CD4-positive, alpha-beta T cell treated with Interleukin-21 for 1 hour (primary cell): ENCODE results near the gene RNF186.
"Not testable (repeated sequence)": the region's sequence is repeated elsewhere in the genome, so short reads cannot be mapped to it uniquely, and the experiment has no call there.

Experiments used
- DNase-seq: peaks from one replicate; pipeline ENCODE4 v3.0.0-alpha.2; 2020

Gene RNF186

DNA sequence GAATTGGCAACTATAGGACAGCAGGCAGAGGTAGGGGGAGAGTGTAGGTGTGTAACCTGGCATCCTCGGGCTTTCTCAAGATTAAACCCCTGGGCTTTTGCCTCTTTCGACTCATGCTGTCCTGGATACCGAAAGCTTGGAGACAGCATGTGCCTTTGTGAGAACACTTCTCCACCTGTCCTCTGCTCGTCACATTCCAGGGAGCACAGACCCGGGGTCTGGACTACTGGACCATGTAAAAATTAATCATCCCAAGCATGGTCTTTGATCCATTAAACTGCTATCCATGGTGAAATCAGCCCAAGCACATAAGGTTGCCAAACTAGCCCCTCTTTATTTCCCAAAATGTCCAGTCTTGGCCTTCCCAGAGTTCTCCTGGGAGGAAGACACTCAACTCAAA is 9.0 kb upstream of the RNF186 start:
- DNase-seq = no peak

- DNase-seq = no peak
These were observed 4.6 kb upstream of the RNF186 start for GRCh38 chr1:19819701-19820100.

DNA sequence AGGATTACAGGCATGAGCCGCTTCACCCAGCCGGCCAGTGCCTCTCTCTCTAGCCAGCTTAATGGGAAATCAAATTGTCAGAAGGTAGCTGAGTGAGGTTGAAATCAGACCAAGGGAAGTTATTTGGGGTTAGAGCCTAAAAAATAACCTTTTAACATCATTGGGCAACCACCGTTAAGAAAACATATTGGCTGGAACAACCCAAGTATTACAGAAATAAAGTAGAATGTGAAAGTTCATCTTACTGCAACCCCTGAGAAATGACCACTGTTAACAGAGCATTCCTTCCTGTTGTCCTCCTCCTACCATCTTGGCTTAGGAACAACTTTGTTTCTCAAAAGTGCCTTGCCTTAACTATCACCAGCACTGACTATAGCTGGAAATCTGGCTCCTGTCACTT is 3.2 kb upstream of the RNF186 start:
- no peak for DNase-seq

- DNase-seq = no peak
These were observed 2.1 kb upstream of the RNF186 start for GRCh38 chr1:19817160-19817559.

DNA sequence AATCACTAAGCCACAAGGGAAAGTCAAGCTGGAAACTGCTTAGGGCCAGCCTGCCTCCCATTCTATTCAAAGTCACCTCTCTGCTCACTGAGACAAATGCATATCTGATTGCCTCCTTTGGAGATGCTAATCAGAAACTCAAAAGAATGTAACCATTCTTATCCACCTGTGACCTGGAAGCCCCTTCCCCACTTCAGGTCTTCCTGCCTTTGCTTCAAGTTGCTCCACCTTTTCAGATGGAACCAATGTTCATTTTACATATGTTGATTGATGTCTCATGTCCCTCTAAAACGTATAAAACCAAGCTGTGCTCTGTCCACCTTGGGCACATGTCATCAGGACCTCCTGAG is 1.6 kb upstream of the RNF186 start:
- not testable (repeated sequence) for DNase-seq

DNA sequence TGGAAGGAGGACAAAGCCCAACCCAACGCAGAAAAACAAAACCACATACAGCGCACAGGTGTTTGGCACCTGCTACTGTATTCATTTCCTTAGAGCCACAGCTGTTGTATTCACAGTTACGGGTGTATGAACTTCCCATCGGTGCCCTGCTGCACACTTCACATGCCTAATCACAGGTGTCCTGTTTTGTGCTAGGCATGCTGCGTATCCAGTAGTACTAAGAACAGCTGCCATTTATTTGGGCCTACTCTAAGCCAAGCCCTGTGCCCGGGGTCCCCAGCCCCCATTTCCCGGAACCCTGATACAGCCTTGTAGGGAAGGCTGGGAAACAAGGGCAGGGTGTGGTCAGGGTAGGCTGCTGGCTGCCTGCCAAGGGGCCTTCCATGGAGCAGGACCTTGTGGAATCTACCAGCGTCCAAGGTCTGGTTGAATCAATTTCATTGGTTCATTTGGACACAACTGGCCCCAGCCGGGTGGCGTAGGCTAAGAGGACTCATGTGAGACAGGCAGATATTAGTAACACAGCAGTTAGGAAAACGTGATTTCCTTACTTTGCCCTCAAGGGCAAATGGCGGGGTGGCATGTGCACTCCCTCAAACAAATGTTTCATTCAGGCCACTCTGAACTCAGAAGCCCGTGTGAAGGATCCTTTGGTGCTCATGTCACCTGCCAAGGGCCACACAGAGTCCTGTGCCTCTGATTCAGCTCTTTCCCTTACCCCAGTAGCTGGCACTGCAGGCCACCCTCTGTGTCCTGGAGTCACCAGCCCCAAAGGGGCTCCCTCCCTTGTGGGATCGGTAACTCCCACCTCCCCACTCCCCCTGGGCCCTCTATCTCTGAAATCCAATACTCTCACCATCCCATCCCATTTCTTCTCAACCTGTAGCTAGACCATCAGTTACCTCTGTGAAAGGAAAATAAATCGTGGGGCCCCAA is 986 bp upstream of the RNF186 start:
- no peak for DNase-seq

DNA sequence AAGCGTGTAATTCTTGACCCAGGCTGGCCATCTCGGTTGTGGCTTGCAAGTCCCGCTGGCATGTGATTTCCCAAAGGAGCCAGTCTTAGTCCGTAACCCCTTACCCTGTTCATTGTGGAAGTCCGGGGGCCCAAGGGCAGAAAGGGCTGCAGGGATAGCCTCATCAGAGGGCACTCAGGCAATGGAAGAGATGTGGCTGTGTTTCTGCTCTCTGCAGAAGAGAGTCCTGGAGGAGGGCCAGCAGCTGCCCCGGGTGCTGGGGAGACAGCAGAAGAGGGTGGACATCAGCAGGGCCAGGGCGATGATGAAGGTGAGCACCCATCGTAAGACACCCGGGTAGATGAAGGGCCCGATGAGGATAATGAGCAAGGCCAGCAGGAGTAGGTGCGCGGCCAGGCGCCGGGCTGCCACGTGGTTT is 830 bp downstream of the RNF186 start:
- no peak for DNase-seq

- no peak for DNase-seq
These were observed 1.5 kb downstream of the RNF186 start for GRCh38 chr1:19813643-19813960.

DNA sequence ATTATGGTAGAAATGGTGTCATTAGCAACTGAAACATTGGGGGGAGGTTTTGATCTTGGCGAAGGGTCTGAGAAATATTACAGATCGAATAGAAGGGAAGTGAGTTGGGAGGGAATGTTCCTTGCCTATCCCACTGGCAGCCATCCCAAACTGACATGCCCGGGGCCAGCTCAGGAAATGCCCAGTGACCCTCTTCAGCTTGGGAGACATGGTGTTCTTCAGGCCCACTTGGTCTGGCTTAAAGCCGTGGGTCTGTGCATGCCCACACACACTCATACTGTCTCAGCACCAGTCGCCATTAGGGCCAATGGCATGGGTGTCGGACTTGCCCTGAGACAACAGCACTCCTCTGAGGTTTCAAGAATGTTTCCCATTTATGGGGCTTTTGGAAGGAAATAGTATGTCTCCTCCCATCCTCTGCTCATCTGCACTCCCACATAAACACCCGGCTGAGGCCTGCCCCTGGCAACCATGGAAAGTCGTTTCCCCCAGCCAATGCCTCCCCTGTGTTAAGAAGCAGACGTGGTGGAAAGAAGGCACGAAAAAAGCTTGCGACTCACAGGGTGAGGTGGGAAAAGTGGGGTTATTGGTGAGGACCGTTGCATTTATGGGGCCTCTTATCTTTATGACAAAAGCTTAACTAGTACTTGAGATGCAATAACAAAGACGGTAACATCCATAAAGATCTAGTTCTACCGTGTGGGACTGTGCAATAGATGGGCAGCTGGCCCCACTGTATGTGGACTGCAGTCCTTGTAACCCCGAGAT is 2.0 kb downstream of the RNF186 start:
- DNase-seq = no peak

DNA sequence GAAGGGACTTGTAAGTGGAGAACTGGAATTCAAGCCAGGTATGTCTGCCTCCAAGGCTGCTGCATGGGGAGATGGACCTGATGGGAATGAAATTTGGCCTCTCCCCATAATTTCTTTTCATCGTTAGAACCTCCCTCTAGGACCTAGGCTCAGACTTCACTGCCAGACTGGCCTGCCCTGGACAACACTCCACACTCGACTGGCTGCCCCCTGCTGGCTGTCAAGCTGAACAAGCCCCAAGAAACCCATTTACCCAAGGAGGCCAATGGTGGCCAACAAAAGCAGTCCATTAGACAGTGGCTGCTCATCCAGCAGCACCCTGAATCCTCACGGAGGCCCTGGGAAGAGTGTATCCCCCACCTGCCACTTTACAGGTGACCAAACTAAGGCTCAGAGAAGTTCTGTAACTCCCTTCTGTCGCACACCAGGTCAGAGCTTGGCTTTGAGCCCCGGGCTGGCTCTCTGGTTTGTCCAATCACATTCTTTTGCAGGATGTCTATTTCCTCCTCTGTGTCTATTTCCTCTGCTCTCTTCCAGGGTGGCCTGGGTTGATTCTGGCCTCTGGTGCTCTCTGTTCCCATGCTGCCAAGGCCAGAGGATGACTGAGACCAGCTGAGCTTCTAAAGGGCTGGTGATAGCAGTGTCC is 3.8 kb downstream of the RNF186 start:
- DNase-seq = peak; percentile 54

DNA sequence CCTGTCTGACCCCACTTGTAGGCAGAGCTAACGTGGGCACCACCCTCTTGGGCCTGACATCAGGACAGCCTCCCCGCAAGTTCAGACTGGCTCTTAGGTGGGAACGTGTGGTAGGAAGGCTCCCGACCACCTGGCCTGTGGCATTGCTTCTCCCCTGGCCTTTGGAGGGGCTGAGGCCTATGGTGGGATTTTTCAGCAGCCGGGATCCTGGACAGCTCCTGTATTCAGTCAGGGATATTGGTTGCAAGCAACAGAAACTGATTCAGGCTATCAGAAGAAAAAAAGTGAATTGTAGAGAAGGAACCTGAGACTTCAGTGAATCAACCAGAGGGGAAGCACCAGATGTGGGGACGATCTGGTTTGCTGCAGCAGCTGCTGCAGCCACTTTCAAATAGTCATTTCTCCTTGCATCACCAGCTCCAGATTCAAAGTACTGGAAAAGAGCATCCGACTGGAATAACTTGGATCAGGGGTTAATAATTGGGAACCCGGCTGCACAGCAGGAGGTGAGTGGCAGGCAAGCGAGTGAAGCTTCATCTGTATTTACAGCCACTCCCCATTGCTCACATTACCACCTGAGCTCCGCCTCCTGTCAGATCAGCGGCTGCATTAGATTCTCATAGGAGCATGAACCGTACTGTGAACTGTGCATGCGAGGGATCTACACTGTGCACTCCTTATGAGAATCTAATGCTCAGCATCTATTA is 5.9 kb downstream of the RNF186 start:
- DNase-seq = no peak

DNA sequence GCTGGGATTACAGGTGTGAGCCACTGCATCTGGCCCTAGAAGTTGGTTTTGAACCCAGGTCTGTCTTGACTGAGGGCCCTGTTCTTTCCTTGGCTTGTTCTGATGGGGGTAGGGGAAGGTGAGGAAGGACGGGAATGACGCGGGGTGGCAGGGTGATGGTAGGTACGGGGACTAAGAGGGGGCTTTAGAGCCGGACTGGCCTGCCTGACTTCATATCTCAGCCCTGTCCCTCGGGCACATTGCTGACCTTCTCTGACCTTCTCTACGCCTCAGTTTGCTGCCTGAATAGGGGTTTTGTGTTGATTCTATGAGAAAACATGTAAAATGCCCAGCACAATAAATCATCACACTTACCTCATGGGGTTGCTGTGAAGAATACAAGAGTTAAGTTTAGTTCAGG is 6.7 kb downstream of the RNF186 start:
- DNase-seq = no peak

DNA sequence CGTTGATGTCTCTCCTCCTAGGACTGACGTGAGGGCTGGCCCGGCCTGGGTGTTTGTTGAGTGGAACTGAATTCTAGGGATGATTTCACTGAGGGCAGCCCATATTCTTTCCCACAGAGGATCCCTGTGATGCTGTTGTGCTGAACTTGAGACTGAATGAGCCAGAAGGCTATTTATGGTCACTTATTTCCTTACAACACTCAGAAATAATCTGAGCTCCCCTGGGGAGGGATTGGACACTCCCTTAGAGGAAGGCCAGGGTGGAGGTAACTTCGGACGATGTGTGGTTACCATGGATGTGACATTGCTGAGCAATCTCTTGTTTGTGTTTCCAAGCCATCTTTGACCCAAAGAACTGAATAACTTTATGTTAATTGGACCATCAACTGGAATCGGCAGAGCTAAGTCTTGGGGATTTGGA is 10.2 kb downstream of the RNF186 start:
- DNase-seq = no peak

DNA sequence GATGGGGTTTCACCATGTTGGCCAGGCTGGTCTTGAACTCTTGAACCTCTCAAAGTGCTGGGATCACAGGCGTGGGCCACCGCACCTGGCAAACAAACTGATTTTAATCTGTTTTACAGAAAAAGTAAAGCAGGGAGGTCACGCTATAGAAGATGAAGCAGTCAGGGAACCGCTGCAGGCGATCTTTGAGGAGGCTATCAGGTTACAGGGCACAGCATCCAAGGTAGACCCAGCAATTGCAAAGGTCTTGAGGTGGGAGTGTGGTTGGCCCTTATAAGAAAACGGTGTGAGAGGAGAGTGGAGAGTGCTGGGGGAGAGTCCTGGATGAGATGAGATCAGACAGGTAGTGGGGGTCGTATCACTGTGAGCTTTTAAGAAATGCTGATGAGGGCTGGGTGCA is 12.8 kb downstream of the RNF186 start:
- DNase-seq = no peak

DNA sequence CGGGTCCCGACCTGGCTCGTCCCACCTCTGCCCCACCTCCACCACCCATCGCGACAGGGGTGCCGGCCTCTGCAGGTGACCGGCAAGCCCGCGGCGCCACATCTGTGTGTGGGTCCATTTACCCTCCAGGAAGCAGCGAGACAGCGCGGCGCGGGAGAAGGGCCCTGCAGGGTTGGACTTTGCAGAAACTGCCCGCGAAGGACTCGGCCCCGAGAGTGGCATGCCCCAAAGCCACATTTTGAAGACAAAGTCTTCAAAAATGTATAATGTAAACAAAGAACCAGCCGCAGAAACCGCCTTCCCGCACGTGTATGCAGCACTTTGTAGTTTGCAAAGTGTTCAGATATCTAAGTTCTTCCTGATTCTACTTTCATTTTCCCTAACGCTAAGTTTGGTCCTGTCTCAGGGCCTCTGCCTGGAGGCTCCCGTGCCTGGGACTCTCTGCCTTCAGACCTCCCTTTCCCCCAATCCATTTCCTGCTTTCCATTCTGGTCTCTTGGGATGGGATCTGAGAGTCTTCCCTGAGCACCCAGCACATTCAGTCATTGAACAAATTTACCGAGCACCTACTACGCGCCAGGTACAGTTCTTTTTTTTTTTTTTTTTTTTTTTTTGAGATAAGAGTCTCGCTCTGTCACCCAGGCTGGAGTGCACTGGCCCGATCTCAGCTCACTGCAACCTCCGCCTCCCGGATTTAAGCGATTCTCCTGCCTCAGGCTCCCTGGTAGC is 14.8 kb downstream of the RNF186 start:
- peak; percentile 43 for DNase-seq

GRCh38 chr1:19799230-19800075 is 15.6 kb downstream of the RNF186 start, which contains the start of gene TMCO4:
Gene TMCO4 (minus strand): TSS chr1:19799916. CDS start chr1:19780758, 19,158 bp downstream.
- peak; percentile 54 for DNase-seq

DNA sequence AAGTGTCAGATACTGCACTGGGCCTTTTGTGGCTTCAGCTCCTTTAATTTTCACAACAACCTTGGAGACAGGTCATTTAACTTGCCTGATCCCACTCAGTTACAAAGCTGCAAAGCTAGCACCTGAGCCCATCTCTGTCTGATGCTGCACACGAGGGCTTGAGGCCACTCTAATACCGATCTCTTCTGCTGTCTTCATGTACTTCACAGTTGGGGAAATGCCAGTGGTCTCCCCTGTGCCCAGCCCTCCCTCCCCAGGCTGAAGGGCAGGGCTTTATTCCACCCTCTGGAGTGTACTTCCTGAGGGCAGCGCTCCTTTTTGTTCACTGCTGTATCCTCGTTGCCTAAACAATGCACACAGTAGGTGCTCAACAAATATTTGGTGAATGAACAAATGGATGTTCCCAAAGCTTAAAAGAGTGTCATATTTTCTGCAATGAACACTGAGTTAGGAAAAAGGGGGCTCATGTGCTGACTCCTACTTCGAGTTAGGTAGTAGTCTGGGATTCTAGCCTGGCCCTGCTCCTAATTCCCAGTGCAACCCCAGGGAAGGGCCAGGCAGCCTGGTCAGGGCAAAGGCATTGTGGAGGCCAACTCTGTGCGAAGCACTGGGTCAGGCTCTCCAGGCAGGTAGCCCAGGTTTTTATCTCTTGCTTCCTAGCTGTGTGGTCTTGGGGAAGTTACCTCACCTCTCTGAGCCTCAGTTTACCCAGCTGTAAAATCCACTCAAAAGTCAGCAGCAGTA is 16.4 kb downstream of the RNF186 start:
- no peak for DNase-seq

DNA sequence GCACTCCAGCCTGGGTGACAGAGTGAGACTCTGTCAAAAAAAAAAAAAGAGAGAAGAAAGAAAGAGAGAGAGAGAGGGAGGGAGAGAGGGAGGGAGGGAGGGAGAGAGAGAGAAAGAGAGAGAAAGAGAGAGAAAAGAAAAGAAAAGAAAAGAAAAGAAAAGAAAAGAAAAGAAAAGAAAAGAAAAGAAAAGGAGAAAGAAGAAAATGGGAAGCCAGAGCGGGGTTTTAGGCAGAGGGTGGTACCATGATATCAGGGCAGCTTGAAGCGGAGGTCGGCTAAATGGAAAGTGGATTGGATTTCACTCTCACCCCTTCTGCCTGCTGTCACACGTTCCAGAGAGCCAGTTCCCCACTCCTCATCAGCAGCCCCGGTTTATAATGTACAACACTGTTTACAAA is 17.3 kb downstream of the RNF186 start:
- DNase-seq = no peak

DNA sequence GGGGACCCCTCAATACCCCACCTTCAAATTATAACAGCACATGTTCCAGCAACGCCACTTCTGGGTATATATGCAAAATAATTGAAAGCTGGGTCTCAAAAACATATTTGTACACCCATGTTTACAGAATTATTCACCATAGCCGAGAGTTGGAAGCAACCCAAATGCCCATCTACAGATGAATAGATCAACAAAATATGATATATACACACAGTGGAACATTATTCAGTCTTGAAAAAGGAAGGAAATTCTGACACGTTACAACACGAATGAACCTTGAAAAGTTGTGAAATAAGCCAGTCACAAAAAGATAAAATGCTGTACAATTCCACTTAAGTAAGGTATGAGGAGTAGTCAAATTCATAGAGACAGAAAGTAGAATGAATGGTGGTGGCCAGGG is 20.5 kb downstream of the RNF186 start:
- peak; percentile 3 for DNase-seq

- peak; percentile 6 for DNase-seq
These were observed 21.6 kb downstream of the RNF186 start for GRCh38 chr1:19793360-19794046.
